Stromal cell of bone marrow (primary cell): ENCODE data around the gene RPS6KA3.
A peak's percentile ranks its signal among the peaks of the same experiment; 100 is the strongest.
"Not testable (repeated sequence)": the region's sequence is repeated elsewhere in the genome, so short reads cannot be mapped to it uniquely, and the experiment has no call there.

Experiments used
- DNase-seq: peaks from one replicate; pipeline ENCODE4 v3.0.0-alpha.2; 2012; ENCODE audit warnings: low read depth

Gene RPS6KA3

GRCh38 chrX:20143111-20143510, 123.6 kb downstream of the RPS6KA3 start:
- no peak for DNase-seq

- peak; percentile 97 for DNase-seq
These were observed 125.2 kb downstream of the RPS6KA3 start, which contains the start of gene EIF1AX for GRCh38 chrX:20141281-20142220. Gene EIF1AX (minus strand): TSS chrX:20141838. CDS start chrX:20141640, 198 bp downstream.

- DNase-seq = no peak
These were observed 126.3 kb downstream of the RPS6KA3 start for GRCh38 chrX:20140420-20140819.

DNA sequence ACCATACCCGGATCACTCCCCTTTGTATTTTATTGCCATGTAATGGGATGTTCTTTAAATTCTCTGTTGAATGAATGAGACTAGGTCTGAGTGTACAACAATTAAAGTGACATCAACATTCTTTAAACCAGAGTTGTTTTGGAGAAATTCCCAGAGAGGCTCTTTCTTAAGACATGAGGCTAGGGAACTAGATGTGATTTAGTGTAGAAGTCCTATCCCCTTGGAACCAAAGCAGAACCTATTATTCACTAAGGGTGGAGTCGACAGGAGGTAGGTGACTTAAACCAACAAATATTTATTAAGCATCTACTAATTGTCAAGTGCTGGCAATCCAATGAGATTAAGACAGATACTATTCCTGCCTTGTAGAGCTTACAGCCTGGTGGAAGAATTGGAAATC, 126.7 kb downstream of the RPS6KA3 start:
- DNase-seq = peak; percentile 42

GRCh38 chrX:20135944-20136343, 130.8 kb downstream of the RPS6KA3 start:
- DNase-seq = no peak

DNA sequence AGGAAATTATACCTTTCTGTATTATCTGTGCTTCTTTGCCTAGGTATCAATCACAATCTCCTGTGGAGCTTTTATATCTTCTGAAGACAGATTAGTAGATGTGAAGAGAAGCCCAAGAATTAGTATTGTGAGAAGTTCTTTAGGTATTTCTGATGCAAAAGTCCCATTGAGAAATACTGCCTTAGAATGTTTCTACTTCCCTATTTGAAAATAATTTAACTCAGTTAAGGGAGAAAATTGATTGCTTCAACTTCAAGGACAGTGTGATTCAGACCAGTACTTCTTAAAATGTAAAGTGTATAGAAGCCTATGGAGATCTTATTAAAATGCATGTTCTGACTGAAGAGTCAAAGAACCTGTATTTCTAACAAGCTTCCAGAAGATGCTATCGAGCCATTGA, 134.0 kb downstream of the RPS6KA3 start:
- DNase-seq = no peak

GRCh38 chrX:20130357-20130756, 136.4 kb downstream of the RPS6KA3 start:
- DNase-seq = no peak

- no peak for DNase-seq
These were observed 137.2 kb downstream of the RPS6KA3 start for GRCh38 chrX:20129547-20129946.

DNA sequence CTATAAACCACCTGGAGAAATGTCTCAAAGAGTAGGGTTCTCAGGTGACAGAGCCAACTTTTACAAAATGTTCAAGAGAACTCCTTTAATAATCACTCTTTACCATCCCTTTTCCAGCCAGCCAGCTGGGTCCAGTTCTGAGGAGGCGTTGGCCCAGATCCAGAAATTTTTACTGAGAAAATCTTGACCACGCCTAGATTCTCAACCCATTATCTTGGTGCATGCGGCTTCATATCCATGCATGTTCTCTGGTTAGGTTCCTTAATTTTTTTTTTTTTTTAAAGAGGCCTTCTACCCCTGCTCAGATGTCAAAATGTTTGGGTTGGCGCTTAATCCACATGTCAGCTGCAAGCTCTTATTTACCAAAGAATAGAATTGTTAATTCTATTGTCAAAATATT, 138.0 kb downstream of the RPS6KA3 start:
- no peak for DNase-seq

GRCh38 chrX:20127440-20127839, 139.3 kb downstream of the RPS6KA3 start:
- not testable (repeated sequence) for DNase-seq

DNA sequence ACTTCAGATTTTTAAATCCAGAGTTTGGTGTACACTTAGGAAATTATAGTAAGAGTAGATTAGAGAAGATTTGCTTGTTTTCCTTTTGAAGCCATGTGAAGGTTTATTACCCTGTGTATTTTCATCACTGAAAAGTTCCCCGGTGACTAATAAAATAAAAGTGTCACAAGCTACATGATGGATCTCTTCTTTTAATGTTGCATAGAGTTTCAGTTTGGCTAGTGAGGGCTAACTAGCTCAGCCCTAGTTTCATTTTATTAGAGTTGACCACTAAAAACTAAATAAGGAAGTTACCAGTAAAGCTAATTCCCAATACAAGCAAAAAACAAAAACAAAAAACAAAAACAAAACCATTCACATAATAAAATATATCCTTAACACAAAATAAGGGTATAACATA, 139.9 kb downstream of the RPS6KA3 start:
- not testable (repeated sequence) for DNase-seq

DNA sequence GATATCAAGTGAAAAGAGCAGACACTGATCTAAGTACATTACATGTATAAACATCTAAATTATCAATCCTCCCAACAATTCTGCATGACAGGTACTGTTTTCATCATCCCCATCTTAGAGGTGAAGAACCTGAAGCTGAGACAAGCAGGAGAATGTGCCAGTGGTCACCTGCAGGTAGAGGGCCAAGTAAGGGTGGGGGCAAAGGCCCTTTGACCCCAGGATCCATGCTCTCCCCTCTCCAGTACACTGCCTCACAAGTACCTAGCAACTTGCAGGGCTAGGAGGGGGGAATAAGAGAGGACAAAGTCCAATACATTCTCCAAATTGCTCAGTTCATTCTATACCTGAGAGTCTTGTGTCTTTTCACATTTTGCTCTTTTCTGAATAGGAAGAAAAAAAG, 141.7 kb downstream of the RPS6KA3 start:
- no peak for DNase-seq

GRCh38 chrX:20118065-20118824, 148.5 kb downstream of the RPS6KA3 start:
- no peak for DNase-seq

GRCh38 chrX:20116577-20117240, 150.0 kb downstream of the RPS6KA3 start, which contains the start of gene MAP7D2:
Gene MAP7D2 (minus strand): TSS chrX:20116907. CDS start chrX:20116879, 28 bp downstream.
- no peak for DNase-seq

DNA sequence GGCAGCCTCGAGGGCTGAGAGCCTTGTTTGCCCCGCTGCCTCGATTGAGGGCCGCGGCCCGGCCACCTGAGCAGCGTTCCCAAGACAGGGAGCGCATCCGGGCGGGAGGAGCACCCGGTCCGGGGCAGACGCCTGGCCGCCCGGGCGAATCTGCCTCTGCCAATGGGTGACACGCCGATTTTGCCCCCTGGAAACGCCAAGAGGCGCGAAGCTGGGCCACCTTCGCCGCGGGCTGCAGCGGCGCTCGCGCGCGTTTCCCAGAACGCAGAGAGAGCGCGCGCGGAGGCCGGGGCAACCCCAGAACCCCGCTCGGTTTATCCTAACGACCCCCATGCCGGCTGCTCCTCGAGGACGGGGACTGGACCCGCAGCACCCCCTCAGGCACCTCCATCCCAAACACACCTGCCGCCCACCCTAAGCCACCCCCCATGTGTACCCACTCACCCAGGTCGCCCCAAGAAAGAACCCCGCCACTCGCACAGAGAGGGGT, 150.6 kb downstream of the RPS6KA3 start:
- DNase-seq = no peak

DNA sequence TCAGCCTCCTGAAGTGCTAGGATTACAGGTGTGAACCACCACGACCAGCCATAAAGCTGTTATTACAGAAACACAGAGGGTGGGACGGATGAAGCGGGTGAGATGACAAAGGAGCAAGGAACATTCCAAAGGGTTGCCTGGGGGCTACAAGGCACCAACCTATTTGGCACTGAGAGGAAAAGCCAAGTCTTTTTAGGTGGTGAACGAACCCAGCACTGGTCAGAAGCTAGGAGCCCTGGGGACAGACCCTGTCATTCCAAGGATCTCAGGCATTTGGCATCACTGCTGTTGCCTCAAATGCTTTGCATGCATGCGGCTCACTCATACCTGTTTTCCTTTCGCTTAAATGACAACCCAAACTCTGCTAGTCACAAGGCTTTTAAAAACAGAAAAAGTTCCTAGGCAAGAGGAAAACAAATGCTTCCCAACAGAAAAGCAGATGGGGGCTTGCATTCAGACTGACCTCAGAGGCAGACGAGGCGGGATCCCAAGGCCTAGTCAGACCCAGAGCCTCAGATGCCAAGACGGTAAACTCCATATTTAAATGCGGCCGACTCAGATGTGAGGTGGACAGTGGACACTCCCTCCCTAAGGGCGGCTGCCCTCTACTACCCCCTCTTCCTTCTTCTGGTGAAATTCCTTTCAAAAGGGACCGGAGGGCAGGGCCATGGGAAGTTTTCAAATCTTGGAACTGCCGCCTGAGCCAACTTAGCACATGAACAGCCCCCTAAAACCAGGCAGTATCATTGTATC, 154.5 kb downstream of the RPS6KA3 start:
- no peak for DNase-seq

DNA sequence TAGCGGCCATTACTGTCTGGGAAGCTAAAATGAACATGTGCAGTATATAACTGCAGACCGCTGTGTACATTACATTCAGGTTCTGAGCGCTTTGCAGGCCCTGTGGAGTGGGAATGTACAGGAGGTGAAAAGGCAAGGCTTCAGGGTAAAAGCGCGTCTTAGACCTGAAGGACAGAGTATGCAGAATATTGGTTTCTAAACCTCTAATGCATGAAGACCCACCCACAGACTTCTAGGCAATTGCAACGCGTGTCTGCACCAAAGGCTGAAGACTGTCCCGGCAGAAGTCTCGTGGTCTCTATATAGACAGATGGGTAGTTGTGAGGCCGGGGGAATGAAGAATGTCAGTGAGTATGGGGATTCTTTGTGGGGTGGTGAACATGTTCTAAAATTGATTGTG, 155.4 kb downstream of the RPS6KA3 start:
- DNase-seq = no peak

DNA sequence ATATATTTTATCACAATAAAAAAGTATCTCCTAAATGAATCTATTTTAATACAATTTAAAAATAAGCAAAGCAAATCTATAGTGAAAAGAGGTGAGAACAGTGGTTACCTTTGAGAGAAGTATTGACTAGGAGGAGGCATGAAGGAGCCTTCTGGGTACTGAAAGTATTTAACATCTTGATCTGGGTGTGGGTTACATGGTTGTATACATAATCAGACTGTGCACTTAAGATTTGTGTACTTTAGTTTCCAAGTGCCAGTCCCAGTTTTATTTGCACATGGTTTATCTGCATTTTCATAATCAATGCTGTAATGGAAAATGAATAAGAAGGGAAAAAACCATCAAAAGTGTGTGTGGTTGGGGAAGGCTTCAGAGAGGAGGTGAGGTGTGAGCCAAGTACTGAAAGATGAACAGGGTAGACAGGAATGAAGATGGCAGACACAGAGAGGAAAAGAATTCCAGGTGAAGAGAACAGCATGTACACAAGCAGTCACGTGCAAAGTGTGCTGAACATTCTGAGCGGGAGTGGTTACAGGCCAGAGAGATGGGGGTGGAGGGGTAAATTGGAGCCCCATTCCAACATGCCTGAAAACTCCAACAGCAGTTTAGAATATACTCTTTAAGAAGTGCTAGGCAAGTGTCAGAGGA, 164.7 kb downstream of the RPS6KA3 start:
- no peak for DNase-seq
